NCI-H2171 treated with DMSO at 0.1 percent for 48 hours (cell line): ENCODE measurements around the gene BARX2.

Experiments
- DNase-seq: peaks from one replicate; lab custom pipeline; 2025; lab: John Stamatoyannopoulos, UW

BARX2 gene

GRCh38 chr11:129440028-129440713 is 64.5 kb downstream of the BARX2 start:
- DNase-seq = no peak

- DNase-seq = no peak
Observed at GRCh38 chr11:129442171-129442570, 66.5 kb downstream of the BARX2 start.

GRCh38 chr11:129443276-129443675 is 67.6 kb downstream of the BARX2 start:
- no peak for DNase-seq

GRCh38 chr11:129444274-129444673 is 68.6 kb downstream of the BARX2 start:
- no peak for DNase-seq

- no peak for DNase-seq
Observed at GRCh38 chr11:129445226-129445625, 69.6 kb downstream of the BARX2 start.

- no peak for DNase-seq
Observed at GRCh38 chr11:129446572-129446971, 70.9 kb downstream of the BARX2 start.

- DNase-seq = no peak
Observed at GRCh38 chr11:129447654-129448239, 72.1 kb downstream of the BARX2 start.

- DNase-seq = no peak
Observed at GRCh38 chr11:129451524-129451923, 75.9 kb downstream of the BARX2 start.

GRCh38 chr11:129453293-129453721 is 77.7 kb downstream of the BARX2 start:
- DNase-seq = no peak

- DNase-seq = no peak
Observed at GRCh38 chr11:129455101-129455500, 79.5 kb downstream of the BARX2 start.

GRCh38 chr11:129455756-129456655 is 80.4 kb downstream of the BARX2 start:
- no peak for DNase-seq

- no peak for DNase-seq
Observed at GRCh38 chr11:129457321-129457720, 81.7 kb downstream of the BARX2 start.

- DNase-seq = no peak
Observed at GRCh38 chr11:129458278-129458677, 82.6 kb downstream of the BARX2 start.

- no peak for DNase-seq
Observed at GRCh38 chr11:129458756-129459535, 83.3 kb downstream of the BARX2 start.

GRCh38 chr11:129460714-129461113 is 85.1 kb downstream of the BARX2 start:
- DNase-seq = no peak

GRCh38 chr11:129484068-129484467 is 108.4 kb downstream of the BARX2 start:
- DNase-seq = no peak

- no peak for DNase-seq
Observed at GRCh38 chr11:129489249-129489648, 113.6 kb downstream of the BARX2 start.

GRCh38 chr11:129490004-129490403 is 114.4 kb downstream of the BARX2 start:
- no peak for DNase-seq

- no peak for DNase-seq
Observed at GRCh38 chr11:129493746-129494145, 118.1 kb downstream of the BARX2 start.
